ENCODE results near the gene TTBK2.

DNA sequence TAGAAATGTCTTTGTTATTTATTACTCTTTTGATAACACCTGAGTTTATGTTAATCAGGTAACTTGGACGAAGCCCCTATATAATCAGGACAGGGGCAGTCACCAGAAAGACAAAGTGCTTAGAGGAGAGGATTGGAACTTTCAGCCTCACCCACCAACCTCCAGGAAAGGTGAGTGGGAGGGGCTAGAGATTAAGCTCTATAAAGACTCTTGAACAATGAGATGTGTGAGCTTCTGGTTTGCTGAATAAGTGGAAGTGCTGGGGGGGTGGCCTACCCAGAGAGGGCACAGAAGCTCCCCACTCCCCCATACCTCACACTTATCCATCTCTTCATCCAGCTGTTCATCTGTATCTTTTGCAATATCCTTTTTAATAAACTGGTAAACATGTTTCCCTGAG is 73.9 kb downstream of the TTBK2 start:
- TF ChIP-seq CTCF (IDR thresholded peaks at IDR 0.05): no peak
- TF ChIP-seq EZH2phosphoT487 (IDR thresholded peaks at IDR 0.05): no peak

All from neural progenitor cell (in vitro differentiated cells).